ENCODE data around the gene LRMDA.

GRCh38 chr10:76020630-76021029 lies 589.2 kb downstream of the LRMDA start:
- TF ChIP-seq CTCF (IDR thresholded peaks at IDR 0.05; ENCODE audit: insufficient read depth, low read length, poor library complexity, severe bottlenecking): no peak
- TF ChIP-seq EZH2phosphoT487 (conservative IDR thresholded peaks at IDR 0.05; ENCODE audit: low read length): no peak

Data from SU-DHL-6 (cell line).